GM12892 (cell line): ENCODE results near the gene ADAMTSL4.
A peak's percentile ranks its signal among the peaks of the same experiment; 100 is the strongest.

Source experiments
- DNase-seq: peaks from one replicate; pipeline ENCODE4 v3.0.0; 2011; ENCODE audit not compliant: insufficient read length
- FAIRE-seq: peaks from 2 replicates; lab custom pipeline; 2011; peaks lifted over from hg19 to GRCh38; lab: Jason Lieb, UNC
- POLR2A ChIP-seq: IDR thresholded peaks from 2 replicates; pipeline ENCODE4 v1.6.1; 2011; ENCODE audit warnings: low read depth, low read length, control low read depth
- POLR2AphosphoS5 ChIP-seq: IDR thresholded peaks from 2 replicates; pipeline ENCODE4 v1.6.1; 2011; ENCODE audit warnings: low read depth, low read length, control low read depth
- TAF1 ChIP-seq: IDR thresholded peaks from 2 replicates; pipeline ENCODE4 v1.6.1; 2011; ENCODE audit warnings: low read depth, mild to moderate bottlenecking, control low read depth, low read length, borderline replicate concordance

ADAMTSL4 gene

GRCh38 chr1:150552128-150552910 lies 3.1 kb downstream of the ADAMTSL4 start:
- FAIRE-seq (no peak), DNase-seq (no peak)
- TF ChIP-seq TAF1 (no peak), POLR2A (no peak), POLR2AphosphoS5 (no peak)

- DNase-seq = no peak
- no peak for FAIRE-seq
- TF ChIP-seq TAF1 (no peak), POLR2A (no peak), POLR2AphosphoS5 (no peak)
Observed at GRCh38 chr1:150552911-150553289, 3.7 kb downstream of the ADAMTSL4 start.

GRCh38 chr1:150553392-150554085 lies 4.3 kb downstream of the ADAMTSL4 start:
- DNase-seq (no peak), FAIRE-seq (no peak)
- no peak for TF ChIP-seq POLR2AphosphoS5
- TF ChIP-seq POLR2A = no peak

GRCh38 chr1:150554086-150554452 lies 4.9 kb downstream of the ADAMTSL4 start:
- TF ChIP-seq POLR2AphosphoS5 (no peak), POLR2A (no peak), TAF1 (no peak)
- FAIRE-seq (no peak), DNase-seq (no peak)

GRCh38 chr1:150555198-150555970 lies 6.2 kb downstream of the ADAMTSL4 start:
- TF ChIP-seq TAF1 (no peak), POLR2AphosphoS5 (no peak; the same call in 1 of the 2 replicates), POLR2A (no peak)
- FAIRE-seq (no peak), DNase-seq (no peak)

- TF ChIP-seq TAF1 (no peak), POLR2A (no peak), POLR2AphosphoS5 (no peak)
- DNase-seq = no peak
- no peak for FAIRE-seq
Observed at GRCh38 chr1:150555971-150556865, 7.0 kb downstream of the ADAMTSL4 start.

GRCh38 chr1:150557065-150557600 lies 7.9 kb downstream of the ADAMTSL4 start:
- FAIRE-seq = no peak
- TF ChIP-seq TAF1 = no peak
- DNase-seq = peak; percentile 9

- TF ChIP-seq POLR2A (no peak), POLR2AphosphoS5 (no peak), TAF1 (no peak)
- DNase-seq = no peak
- no peak for FAIRE-seq
Observed at GRCh38 chr1:150557813-150558212, 8.6 kb downstream of the ADAMTSL4 start.

GRCh38 chr1:150558303-150558704 lies 9.1 kb downstream of the ADAMTSL4 start:
- DNase-seq = no peak
- no peak for TF ChIP-seq POLR2A
- TF ChIP-seq POLR2AphosphoS5 = no peak
- FAIRE-seq = no peak

- peak; percentile 19 for DNase-seq
- FAIRE-seq = no peak
Observed at GRCh38 chr1:150558761-150559655, 9.8 kb downstream of the ADAMTSL4 start.

More at GRCh38 chr1:150558761-150559655, 9.8 kb downstream of the ADAMTSL4 start:
- TF ChIP-seq POLR2AphosphoS5 (no peak), POLR2A (no peak), TAF1 (no peak)
